GM18526 (cell line): Measurements from ENCODE around the gene KIRREL2.
A peak's percentile ranks its signal among the peaks of the same experiment; 100 is the strongest.

Experiments used
- POLR2A ChIP-seq: IDR thresholded peaks from 3 replicates; pipeline ENCODE4 v1.6.1; 2011; ENCODE audit not compliant: insufficient read length; ENCODE audit errors: extremely low read depth

KIRREL2 gene

DNA sequence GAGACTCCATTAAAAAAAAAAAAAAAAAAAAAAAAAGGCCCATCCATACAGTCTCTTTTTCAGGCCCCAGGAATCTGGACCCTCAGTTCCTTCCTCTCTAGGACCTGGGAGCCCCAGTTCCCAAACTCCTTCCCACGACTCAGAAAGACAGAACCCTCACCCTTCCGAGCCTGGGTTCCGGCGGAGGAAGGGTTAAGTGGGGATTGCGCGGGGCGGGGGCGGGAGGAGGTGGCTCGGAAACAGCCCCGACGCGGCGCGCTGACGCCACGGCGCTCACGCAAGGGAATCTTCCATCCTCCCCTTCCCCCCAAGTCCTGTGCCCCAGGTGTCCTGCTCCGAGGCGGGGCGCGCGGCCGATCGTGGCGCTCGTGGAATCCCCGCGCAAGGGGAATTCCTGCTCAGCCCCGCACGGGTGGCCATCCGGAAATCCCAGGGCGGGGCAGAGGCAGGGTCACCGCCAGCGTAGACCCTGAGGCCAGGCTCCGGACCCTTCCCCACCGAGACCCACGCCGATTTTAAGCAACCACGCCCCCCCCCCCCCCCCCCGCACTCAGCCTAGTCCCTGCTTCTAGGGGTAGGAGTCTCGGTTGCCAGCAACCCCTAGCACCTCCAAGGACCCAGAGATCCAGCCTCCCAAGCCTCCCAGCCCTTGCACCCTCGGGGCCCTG, 43.0 kb downstream of the KIRREL2 start:
- TF ChIP-seq POLR2A, result no peak

DNA sequence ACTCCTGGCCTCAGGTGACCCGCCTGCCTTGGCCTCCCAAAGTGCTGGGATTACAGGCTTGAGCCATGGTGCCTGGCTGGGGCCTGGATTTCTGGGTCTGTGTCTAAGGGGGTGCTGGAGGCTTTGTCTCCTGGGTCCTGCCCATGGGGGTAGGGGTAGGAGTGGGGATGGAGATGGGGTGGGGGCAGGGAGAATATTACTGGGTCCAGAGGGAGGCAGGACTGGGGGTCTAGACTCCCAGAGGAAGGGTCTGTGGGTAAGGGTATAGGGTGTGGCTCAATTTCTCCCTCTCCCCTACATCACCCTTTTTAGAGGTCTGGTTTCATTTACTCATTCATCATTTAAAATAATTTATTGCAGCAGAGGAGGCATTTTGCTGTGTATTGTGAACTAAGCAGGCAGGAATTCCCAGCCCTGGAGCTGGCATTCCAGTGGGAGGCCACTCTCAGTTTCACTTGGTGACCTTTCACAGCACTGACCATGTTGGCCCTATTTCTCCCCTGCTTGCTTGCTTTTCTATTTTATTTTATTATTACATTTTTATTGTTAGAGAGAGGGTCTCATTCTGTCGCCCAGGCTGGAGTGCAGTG, 44.4 kb downstream of the KIRREL2 start:
- no peak for TF ChIP-seq POLR2A

- TF ChIP-seq POLR2A, result peak; percentile 57
These were observed 45.3 kb downstream of the KIRREL2 start, which contains the start of gene HCST for GRCh38 chr19:35901854-35902661. HCST (plus strand) TSS chr19:35902529; CDS start chr19:35902594, 65 bp downstream.

DNA sequence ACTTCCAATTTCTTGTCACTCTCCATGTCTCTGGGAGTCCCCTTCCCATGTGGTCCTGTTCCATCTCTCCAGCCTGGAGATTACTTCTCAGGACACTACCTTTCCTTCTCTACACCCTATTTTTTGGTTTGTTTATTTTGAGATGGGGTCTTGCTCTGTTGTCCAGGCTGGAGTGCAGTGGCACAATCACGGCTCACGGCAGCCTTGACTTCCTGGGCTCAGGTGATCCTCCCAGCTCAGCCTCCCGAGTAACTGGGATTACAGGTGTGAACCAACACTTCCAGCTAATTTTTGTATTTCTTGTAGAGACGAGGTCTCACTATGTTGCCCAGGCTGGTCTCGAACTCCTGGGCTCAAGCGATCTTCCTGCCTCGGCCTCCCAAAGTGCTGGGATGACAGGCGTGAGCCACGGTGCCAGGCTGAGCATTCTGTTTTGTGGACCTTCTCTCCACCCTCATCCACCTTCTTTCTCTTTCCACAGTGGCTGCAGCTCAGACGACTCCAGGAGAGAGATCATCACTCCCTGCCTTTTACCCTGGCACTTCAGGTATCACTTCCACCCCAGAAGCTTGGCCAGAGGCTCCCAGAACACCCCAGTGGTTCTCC, 46.3 kb downstream of the KIRREL2 start:
- no peak for TF ChIP-seq POLR2A

GRCh38 chr19:35903550-35904179, 47.0 kb downstream of the KIRREL2 start:
- peak; percentile 79 for TF ChIP-seq POLR2A

- no peak for TF ChIP-seq POLR2A
These were observed 47.8 kb downstream of the KIRREL2 start for GRCh38 chr19:35904311-35905068.

GRCh38 chr19:35905178-35905727, 48.5 kb downstream of the KIRREL2 start:
- TF ChIP-seq POLR2A, result no peak

DNA sequence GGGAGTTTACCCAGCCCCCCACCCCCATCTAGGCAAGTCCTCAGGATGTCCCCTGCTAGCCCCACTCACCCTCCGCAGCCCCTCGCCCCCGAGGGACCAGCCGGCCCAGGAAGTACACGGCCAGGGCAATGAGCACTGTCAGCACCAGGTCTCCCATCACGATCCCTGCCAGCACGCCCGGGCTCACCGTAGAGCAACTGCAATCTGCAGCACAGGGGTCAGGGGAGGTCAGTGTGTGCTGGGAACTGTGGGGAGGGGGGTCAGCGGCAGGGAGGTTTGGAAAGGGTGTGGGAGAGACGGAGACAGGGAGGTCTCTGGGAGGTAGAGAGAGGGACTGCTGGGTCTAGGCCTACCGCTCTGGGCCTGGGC, 50.6 kb downstream of the KIRREL2 start:
- TF ChIP-seq POLR2A, result no peak

DNA sequence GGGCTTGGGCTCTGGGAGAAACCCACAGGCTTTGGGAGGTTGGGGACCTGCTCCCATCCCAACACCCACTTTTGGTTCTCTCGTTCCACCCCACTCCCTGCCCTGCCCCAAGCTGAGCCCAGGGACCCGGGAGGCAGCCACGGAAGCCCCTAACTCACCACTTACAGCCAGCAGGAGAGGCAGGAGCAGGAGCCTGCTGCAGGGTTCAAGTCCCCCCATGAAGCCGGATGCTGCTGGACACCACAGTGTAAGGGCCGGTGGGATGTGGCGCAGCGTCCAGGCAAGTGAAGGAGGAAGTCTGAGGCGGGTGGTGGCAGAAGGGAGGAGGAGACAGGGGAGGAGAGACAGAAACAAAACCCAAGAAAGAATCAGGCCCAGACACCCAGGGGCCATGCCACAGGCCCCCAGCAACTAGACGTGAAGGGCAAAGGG, 51.3 kb downstream of the KIRREL2 start, which contains the start of gene TYROBP:
TSS of gene TYROBP (minus strand) at position 286 of the 432 bp plus-strand sequence. CDS start at position 219, 67 bp downstream.
- TF ChIP-seq POLR2A, result no peak

DNA sequence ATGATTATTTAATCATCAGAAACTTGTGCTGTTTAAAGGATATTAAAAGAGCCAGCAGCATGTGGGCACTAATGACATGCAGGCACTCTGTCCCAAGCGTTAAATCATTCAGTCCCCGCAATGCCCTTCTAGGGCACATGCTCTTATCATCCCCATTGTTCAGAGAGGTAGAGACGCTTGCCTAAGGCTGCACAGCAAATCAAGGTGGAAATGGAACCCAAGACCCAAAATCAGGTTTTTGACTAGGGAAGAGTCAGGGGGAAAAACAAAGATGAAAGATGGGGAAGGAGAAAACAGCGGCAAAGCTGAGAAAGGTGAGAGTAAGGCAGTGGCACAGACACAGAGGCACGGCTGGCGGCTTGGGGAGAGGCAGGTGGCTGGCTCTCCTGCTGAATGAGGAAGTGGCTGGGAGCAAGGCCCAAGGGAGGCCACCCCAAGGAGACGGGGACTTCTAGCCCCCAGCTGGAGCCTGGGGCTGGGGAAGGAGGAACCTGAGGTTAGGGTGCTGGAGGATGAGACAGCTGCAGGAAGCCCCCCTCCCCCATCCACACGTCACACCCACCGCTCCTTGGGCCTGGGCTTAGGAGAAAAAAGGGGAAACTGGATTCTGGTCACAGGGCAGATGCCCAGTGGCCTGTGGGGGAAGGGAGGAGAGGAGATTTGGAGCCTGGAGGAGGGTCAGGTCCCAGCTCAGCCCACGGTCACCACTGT, 52.4 kb downstream of the KIRREL2 start:
- peak; percentile 39 for TF ChIP-seq POLR2A

GRCh38 chr19:35909684-35910035, 52.9 kb downstream of the KIRREL2 start:
- no peak for TF ChIP-seq POLR2A

DNA sequence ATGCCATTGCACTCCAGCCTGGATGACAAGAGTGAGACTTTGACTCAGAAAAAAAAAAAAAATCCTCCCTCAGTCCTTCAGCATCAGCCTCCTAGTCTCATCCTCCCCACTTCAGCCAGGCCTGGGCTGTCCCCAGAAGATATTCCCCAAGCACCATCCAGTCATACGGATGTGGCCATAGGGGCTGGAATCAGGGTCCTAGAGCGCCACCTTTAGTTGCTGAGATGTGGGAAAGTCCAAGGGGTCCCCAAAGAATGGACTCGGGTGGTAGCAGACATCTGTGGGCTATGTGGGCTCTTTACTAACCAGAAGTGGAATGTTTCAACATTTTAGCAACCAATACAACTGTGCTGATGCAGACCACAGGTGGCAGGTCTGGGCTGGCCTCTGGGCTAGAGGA, 54.5 kb downstream of the KIRREL2 start:
- no peak for TF ChIP-seq POLR2A

GRCh38 chr19:35911790-35912189, 55.1 kb downstream of the KIRREL2 start:
- TF ChIP-seq POLR2A, result no peak

DNA sequence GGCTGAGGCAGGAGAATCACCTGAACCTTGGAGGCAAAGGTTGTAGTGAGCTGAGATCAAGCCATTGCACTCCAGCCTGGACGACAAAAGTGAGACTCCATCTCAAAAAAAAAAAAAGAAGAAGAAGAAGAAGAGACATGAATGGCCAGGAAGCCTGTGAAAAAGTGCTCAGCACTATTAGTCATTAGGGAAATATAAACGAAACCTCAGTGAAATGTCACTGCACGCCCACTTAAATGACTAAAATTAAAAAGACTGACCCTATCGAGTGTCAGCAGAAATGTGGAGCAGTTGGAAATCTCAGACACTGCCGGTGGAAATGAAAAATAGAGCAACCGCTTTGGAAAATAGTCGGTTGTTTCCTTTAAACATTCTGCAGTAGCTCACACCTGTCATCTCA, 56.9 kb downstream of the KIRREL2 start:
- no peak for TF ChIP-seq POLR2A

DNA sequence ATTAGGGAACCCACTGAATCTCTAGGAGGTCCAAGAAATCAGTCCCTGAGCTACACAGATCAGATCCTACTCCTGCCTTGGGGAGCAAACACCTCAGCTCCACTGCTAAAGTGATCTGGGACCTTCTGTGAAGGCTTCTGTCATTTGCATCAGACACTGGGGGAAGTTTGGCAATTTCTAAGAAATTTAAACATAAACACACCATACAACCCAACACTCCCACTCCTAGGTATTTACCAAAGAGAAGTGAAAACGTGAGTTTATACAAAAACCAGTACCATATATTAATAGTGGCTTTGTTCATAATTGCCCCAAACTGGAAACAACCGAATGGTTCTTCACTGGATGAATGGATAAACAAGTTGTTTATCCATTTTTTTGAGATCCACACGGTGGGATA, 58.7 kb downstream of the KIRREL2 start:
- TF ChIP-seq POLR2A, result no peak
